ENCODE results near the gene GALNT8. TPM values are rescaled to one million over a fixed set of nuclear protein-coding genes. Genes with fewer than 3 reads are reported as not detected.

GALNT8 gene
- total RNA-seq, 1 experiment from 2014 or later, result 5.4 TPM

DNA sequence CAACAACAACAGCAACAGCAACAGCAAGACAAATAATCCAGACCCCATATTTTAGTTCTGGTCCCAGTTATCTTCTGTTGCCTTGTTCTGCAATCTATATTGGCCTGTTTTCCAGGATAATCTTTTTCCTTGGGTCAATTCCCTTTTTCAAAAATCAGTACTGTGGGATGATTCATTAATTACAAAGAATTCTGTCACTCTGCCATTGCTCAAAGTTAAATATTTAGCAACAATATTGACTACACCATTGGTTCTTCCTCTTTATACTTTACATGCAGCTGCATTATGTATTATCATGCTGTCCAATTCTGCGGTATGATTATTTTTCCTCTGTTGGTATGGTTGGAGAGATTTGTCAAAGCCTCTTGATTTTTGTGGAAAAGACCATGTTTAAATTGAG, 10.1 kb upstream of the GALNT8 start:
- no peaks in the 10 kb centered on the region for H3K9me3 ChIP-seq (ENCODE audit: control insufficient read depth, low read depth, low read length)
- Mint-ChIP-seq H3K4me3 (no peak overlapping the region), H3K9me3 (no peaks in the 10 kb centered on the region), H3K4me1 (peaks cover 10 to 14% of the 10 kb centered on the region in 2 experiments), H3K36me3 (ENCODE audit: insufficient read depth in 1 of 3, low read depth in 3 of 3) (peaks cover 0 to 2% (median 0%) of the 10 kb centered on the region in 3 experiments; a peak in 1 of 7 replicates), H3K27ac (no peak overlapping the region), H3K27me3 (ENCODE audit: low read depth) (no peaks in the 10 kb centered on the region)
- no peak overlapping the region for H3K23ac ChIP-seq (ENCODE audit: insufficient read length, low read depth, low read length)
- no peak overlapping the region for H3K4ac ChIP-seq (ENCODE audit: low read depth, low read length)
- H2BK120ac ChIP-seq (ENCODE audit: low read depth, low read length, poor library complexity, severe bottlenecking), result no peak overlapping the region
- DNase-seq, result no peak
- no peaks in the 10 kb centered on the region for H3K23me2 ChIP-seq (ENCODE audit: insufficient read length, low read depth, low read length, poor library complexity, severe bottlenecking)
- no peak overlapping the region for H2BK12ac ChIP-seq (ENCODE audit: insufficient read length, low read depth, low read length)
- H3K79me1 ChIP-seq (ENCODE audit: insufficient read depth, low read depth, low read length, poor library complexity, severe bottlenecking), result no peaks in the 10 kb centered on the region
- H3K18ac ChIP-seq (ENCODE audit: insufficient read length, low read depth, low read length), result no peak overlapping the region
- no peak overlapping the region for H2BK5ac ChIP-seq (ENCODE audit: insufficient read length, low read length)
- H2BK15ac ChIP-seq (ENCODE audit: low read depth, low read length), result no peak overlapping the region
- H2BK20ac ChIP-seq (ENCODE audit: low read depth, low read length, poor library complexity, severe bottlenecking), result no peak overlapping the region
- H3K56ac ChIP-seq (ENCODE audit: insufficient read length, low read depth, low read length), result no peak overlapping the region
- H3K9ac ChIP-seq (ENCODE audit: extremely low read depth, insufficient read length, low read length), result no peak overlapping the region
- H3K27ac ChIP-seq (ENCODE audit: insufficient read length, low read depth, low read length), result no peak overlapping the region
- TF ChIP-seq CTCF (conservative IDR thresholded peaks at IDR 0.05), result no peak
- H2AK5ac ChIP-seq (ENCODE audit: insufficient read length, low read length), result no peak overlapping the region
- H3T11ph ChIP-seq (ENCODE audit: low read length), result no peak overlapping the region
- H2AFZ ChIP-seq (ENCODE audit: low read length), result no peak overlapping the region
- no peak overlapping the region for H4K8ac ChIP-seq (replicated peaks; ENCODE audit: insufficient read length, low read depth, low read length)
- H3K79me2 ChIP-seq (ENCODE audit: insufficient read depth, low read length), result no peaks in the 10 kb centered on the region
- H3K4me1 ChIP-seq (ENCODE audit: insufficient read depth, low read length), result no peaks in the 10 kb centered on the region
- no peaks in the 10 kb centered on the region for H4K20me1 ChIP-seq (ENCODE audit: control insufficient read depth, insufficient read depth, insufficient read length)
- H4K91ac ChIP-seq (ENCODE audit: insufficient read length, low read depth, low read length), result no peak overlapping the region
- no peak overlapping the region for H3K4me2 ChIP-seq (ENCODE audit: insufficient read depth, insufficient read length, low read length)
- no peak overlapping the region for H4K5ac ChIP-seq (ENCODE audit: insufficient read length, low read depth, low read length)
- no peak overlapping the region for H3K14ac ChIP-seq (ENCODE audit: insufficient read depth, low read length)
- no CpG with 5 or more reads among the region's 1 CpG for WGBS (ENCODE audit: extremely low coverage, insufficient read length, low lambda C conversion rate)
- no peaks in the 10 kb centered on the region for H3K27me3 ChIP-seq (ENCODE audit: insufficient read depth, low read length)

Data from H9 (cell line).